GM10847 (cell line): ENCODE results near the gene YAE1.

ENCODE experiments used
- POLR2A ChIP-seq: IDR thresholded peaks from 2 replicates; pipeline ENCODE4 v1.6.1; 2011; ENCODE audit not compliant: insufficient read length; ENCODE audit errors: extremely low read depth

Gene YAE1

GRCh38 chr7:39541511-39541910, 24.7 kb upstream of the YAE1 start:
- TF ChIP-seq POLR2A = no peak

GRCh38 chr7:39547336-39547735, 18.9 kb upstream of the YAE1 start:
- no peak for TF ChIP-seq POLR2A

GRCh38 chr7:39550411-39550810, 15.8 kb upstream of the YAE1 start:
- no peak for TF ChIP-seq POLR2A

GRCh38 chr7:39553436-39553835, 12.8 kb upstream of the YAE1 start:
- no peak for TF ChIP-seq POLR2A

- no peak for TF ChIP-seq POLR2A
Measured at GRCh38 chr7:39554583-39555165, 11.5 kb upstream of the YAE1 start.

- TF ChIP-seq POLR2A = no peak
Measured at GRCh38 chr7:39557222-39557621, 9.0 kb upstream of the YAE1 start.

- no peak for TF ChIP-seq POLR2A
Measured at GRCh38 chr7:39557911-39558310, 8.3 kb upstream of the YAE1 start.

GRCh38 chr7:39560408-39560807, 5.8 kb upstream of the YAE1 start:
- TF ChIP-seq POLR2A = no peak

GRCh38 chr7:39560997-39561396, 5.2 kb upstream of the YAE1 start:
- TF ChIP-seq POLR2A = no peak

GRCh38 chr7:39565538-39565937, 666 bp upstream of the YAE1 start:
- no peak for TF ChIP-seq POLR2A

GRCh38 chr7:39567294-39567693, 1.1 kb downstream of the YAE1 start:
- no peak for TF ChIP-seq POLR2A

- no peak for TF ChIP-seq POLR2A
Measured at GRCh38 chr7:39574673-39575349, 8.6 kb downstream of the YAE1 start.

- no peak for TF ChIP-seq POLR2A
Measured at GRCh38 chr7:39577229-39577874, 11.1 kb downstream of the YAE1 start.

GRCh38 chr7:39580149-39580874, 14.1 kb downstream of the YAE1 start:
- no peak for TF ChIP-seq POLR2A

- no peak for TF ChIP-seq POLR2A
Measured at GRCh38 chr7:39582536-39582935, 16.3 kb downstream of the YAE1 start.

- no peak for TF ChIP-seq POLR2A
Measured at GRCh38 chr7:39583539-39583938, 17.3 kb downstream of the YAE1 start.

GRCh38 chr7:39587393-39587792, 21.2 kb downstream of the YAE1 start:
- no peak for TF ChIP-seq POLR2A

- no peak for TF ChIP-seq POLR2A
Measured at GRCh38 chr7:39588416-39588815, 22.2 kb downstream of the YAE1 start.
